HAP-1 (cell line): ENCODE results near the gene TNFRSF4.

Source experiments
- DNase-seq, 2 experiments: peaks; one replicate each; pipeline ENCODE4 v3.0.0-alpha.2; 2016 to 2020; ENCODE audit warnings: low spot score in 2 of 2
- H3K27me3 ChIP-seq: fragments of 250-450 bp; sonication (Bioruptor Pico); 2 replicates; pipeline ENCODE4 v1.5.1; 2020; ENCODE audit warnings: low read depth, mild to moderate bottlenecking, moderate library complexity
- H3K36me3 ChIP-seq: fragments of 250-450 bp; sonication (Bioruptor Pico); replicated peaks from 2 replicates; pipeline ENCODE4 v1.5.1; 2020; ENCODE audit warnings: mild to moderate bottlenecking
- H3K4me1 ChIP-seq: fragments of 250-450 bp; sonication (Bioruptor Pico); 2 replicates; pipeline ENCODE4 v1.5.1; 2020; ENCODE audit warnings: mild to moderate bottlenecking
- H3K4me3 ChIP-seq: fragments of 250-450 bp; sonication (Bioruptor Pico); 2 replicates; pipeline ENCODE4 v1.5.1; 2020; ENCODE audit warnings: mild to moderate bottlenecking, moderate library complexity
- H3K9me3 ChIP-seq: fragments of 250-450 bp; sonication (Bioruptor Pico); 2 replicates; pipeline ENCODE4 v1.5.1; 2020; ENCODE audit warnings: mild to moderate bottlenecking, moderate library complexity
- in situ Hi-C: fragments of 300-500 bp; cut with MboI; formaldehyde crosslinking; loops from 3 replicates; pipeline ENCODE4 v1.14.3; 2020; ENCODE audit warnings: low sequenced_read_pairs, inconsistent platforms, mixed read lengths

The TNFRSF4 gene

DNA sequence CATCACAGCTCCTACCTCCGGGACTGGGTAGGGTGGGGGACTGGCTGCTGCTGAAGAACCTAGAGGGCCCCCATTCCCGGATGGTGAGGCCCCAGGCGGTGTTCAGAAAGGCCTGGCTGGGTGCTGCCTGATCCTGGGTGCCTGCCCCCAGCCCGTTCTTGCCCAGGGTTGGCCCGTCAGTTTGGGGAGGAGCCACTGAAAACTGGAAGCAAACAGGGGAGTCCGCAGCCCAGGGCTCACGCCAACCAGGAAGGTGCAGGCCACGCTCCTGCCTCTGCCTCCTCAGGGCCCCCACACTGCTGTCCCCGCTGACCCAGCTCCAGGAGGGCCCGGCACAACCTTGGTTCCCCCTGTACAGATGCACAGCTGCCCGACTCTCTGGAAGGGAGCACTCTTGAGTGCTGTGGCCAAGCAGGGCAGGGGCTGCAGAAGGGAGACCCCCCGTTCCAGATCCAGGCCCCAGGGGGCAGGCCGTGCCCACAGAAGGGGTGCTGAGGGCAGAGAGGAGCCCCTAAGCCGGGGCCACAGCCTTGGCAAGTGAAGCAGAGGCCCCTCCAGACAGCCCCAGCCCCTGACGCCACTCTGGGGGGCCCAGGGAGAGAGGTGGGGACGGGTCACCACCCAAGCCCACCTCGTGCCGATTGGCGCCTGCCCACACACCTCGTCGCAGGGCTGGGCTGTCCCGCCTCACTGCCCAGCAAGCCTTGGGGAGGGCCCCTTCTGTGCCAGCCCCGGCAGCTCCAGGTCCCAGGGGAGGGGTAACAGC lies 27.1 kb upstream of the TNFRSF4 start:
- H3K4me1 ChIP-seq = no peaks in the 10 kb centered on the region
- no peaks in the 10 kb centered on the region for H3K27me3 ChIP-seq
- in situ Hi-C loops = loop anchor here (10.0 kb wide), 1 partner anchor 64 kb away; the partner anchor contains the start of genes ACAP3 and PUSL1
- DNase-seq = no peak
- H3K36me3 ChIP-seq = no peaks in the 10 kb centered on the region
- H3K4me3 ChIP-seq = no peak overlapping the region
- no peaks in the 10 kb centered on the region for H3K9me3 ChIP-seq

DNA sequence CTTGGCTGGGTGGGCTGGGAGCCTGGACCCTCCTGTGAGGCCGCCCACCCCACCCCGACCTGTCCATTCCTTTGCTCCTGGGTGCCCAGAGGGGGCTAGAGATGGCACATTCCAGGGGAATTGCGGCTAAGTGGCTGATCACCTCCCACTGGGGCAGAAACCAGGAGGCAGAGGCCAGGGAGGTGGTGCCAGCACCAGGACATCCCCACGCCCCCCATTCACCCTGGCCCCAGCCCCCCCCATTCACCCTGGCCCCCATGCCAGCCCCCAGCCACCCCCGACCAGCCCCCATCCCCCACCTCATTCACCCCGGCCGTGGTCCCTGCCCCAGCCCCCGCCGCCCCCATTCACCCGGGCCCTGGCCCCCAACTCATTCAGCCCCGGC lies 26.4 kb upstream of the TNFRSF4 start:
- Histone ChIP-seq H3K4me1 (no peaks in the 10 kb centered on the region), H3K9me3 (no peaks in the 10 kb centered on the region), H3K4me3 (no peak overlapping the region), H3K36me3 (no peaks in the 10 kb centered on the region), H3K27me3 (no peaks in the 10 kb centered on the region)
- in situ Hi-C loops = loop anchor here (10.0 kb wide), 1 partner anchor 64 kb away; the partner anchor contains the start of genes ACAP3 and PUSL1
- DNase-seq = no peak

DNA sequence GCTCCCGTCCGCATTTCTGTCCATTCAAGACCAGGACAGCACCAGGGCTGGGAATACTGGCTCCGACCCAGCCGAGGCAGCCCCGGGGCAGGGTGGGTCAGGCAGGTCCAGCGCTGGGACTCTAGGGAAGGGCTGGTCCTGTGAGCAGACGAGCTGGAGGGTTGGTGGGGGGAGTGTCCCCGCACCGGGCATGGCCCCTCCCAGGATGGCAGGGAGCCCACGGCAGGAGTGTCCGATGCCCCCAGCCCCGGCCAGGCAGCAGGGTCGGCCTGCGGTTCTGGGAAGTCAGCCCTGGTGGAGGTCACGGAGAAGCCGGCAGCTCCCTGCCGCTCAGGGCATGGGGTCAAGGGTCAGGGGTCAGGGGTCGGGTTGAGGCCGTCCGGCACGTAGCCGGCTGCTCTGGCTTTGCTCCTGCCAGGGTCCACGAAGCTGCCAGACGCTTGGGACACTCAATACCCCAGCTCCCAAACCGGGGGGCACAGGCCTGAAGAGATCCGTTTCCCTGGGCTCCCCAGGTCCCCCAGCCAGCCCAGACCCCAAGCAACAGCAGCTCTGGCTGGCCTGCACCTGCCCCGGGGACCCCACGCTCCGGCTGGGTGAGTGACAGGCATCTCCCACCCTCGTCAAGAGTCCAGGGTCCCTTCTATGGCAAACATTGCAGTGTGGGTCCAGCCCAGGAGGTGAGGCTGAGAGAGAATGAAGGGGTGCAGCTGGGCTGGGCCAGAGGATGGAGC lies 25.8 kb upstream of the TNFRSF4 start:
- Histone ChIP-seq H3K36me3 (no peaks in the 10 kb centered on the region), H3K4me3 (no peak overlapping the region), H3K27me3 (no peaks in the 10 kb centered on the region), H3K4me1 (no peaks in the 10 kb centered on the region), H3K9me3 (no peaks in the 10 kb centered on the region)
- no peak for DNase-seq
- in situ Hi-C loops = loop anchor here (10.0 kb wide), 1 partner anchor 65 kb away; the partner anchor contains the start of genes ACAP3 and PUSL1

DNA sequence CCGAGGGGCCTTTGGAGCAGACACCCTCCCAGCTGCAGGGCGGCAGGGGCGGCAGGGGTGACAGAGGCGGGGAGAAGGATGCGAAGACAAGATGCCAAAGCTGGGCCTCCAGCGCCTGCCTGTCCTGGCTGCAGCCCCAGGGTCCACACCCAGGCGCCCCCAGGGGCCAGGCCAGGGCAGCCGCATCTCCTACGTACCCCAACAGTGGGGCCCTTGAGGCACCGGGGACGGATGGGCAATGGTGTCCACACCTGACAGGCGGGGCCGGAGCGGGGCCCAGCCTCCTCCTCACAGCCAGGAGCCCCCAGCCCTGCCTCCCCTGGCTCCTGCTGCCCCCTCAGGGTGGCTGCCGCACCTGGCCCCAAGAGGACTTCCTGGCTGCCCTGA lies 25.3 kb upstream of the TNFRSF4 start:
- H3K9me3 ChIP-seq = no peaks in the 10 kb centered on the region
- no peak for DNase-seq
- H3K27me3 ChIP-seq = no peaks in the 10 kb centered on the region
- no peaks in the 10 kb centered on the region; the same call in 1 of the 2 replicates for H3K36me3 ChIP-seq
- H3K4me1 ChIP-seq = no peaks in the 10 kb centered on the region
- H3K4me3 ChIP-seq = no peak overlapping the region
- in situ Hi-C loops = no loop called here

DNA sequence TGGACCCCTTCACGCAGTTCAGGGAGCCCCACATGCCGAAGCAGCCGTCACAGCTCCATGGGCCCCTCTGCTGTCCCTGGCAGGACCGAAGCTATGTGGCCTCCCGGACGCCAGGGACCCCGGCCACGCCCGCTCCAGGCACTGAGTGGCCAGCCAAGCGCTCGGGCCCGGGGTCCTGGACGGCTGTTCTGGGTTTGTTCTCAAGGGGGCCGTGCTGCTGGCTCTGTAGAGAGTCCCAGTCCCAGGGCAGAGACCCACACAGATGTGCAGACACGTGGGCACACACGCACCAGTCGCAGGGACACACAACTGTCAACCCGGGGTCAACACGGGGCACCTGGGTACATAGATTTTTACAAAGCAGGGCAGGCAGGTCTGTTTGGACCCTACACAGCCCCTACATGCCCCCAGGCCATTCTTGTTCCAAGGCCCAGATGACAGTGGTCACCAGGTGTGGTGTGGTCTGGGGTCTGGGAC lies 24.8 kb upstream of the TNFRSF4 start:
- Histone ChIP-seq H3K36me3 (no peaks in the 10 kb centered on the region; the same call in 1 of the 2 replicates), H3K9me3 (no peaks in the 10 kb centered on the region), H3K4me3 (no peak overlapping the region), H3K27me3 (no peaks in the 10 kb centered on the region), H3K4me1 (no peaks in the 10 kb centered on the region)
- DNase-seq = no peak
- in situ Hi-C loops = no loop called here

DNA sequence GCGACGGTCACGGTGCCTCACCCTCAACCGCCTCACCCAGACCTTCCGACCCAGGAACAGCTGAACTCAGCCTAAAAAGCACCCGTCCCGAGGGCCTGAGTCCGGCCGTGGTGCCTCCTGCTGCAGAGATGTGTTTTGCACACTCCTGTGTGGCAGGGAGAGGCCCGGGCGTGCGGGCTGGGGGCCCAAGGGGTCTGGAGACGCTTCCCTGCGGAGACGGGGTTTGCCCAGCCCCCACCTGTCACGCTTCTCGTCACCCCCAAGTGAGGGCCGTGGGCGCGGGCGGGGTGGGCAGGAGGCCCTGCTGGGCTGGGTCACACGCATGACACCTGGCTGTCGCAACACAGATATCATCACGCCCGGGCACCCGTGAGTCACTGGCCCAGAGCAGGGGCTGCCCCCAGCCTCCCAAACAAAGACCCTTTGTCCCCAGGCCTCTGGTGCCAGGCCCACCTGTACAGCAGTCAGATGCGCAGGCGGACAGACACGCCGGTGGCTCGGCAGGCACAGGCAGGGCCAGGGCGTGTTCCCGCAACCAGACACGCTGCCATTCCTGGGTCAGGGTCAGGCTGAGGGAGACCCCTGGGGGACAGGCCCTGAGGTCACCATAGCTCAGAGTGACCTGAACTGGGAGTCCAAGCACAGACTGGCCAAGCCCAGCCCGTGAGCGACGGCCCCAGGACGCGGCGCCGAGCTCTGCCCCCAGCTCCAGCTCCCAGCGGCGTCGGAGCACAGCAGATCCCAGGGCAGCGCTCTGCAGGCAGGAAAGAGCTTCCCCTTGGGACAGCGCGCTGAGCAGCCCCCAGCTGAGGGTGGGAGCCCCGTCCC lies 24.1 kb upstream of the TNFRSF4 start:
- Histone ChIP-seq H3K36me3 (no peaks in the 10 kb centered on the region; the same call in 1 of the 2 replicates), H3K9me3 (no peaks in the 10 kb centered on the region), H3K4me3 (no peak overlapping the region), H3K27me3 (no peaks in the 10 kb centered on the region), H3K4me1 (no peaks in the 10 kb centered on the region)
- DNase-seq = no peak
- in situ Hi-C loops = no loop called here

DNA sequence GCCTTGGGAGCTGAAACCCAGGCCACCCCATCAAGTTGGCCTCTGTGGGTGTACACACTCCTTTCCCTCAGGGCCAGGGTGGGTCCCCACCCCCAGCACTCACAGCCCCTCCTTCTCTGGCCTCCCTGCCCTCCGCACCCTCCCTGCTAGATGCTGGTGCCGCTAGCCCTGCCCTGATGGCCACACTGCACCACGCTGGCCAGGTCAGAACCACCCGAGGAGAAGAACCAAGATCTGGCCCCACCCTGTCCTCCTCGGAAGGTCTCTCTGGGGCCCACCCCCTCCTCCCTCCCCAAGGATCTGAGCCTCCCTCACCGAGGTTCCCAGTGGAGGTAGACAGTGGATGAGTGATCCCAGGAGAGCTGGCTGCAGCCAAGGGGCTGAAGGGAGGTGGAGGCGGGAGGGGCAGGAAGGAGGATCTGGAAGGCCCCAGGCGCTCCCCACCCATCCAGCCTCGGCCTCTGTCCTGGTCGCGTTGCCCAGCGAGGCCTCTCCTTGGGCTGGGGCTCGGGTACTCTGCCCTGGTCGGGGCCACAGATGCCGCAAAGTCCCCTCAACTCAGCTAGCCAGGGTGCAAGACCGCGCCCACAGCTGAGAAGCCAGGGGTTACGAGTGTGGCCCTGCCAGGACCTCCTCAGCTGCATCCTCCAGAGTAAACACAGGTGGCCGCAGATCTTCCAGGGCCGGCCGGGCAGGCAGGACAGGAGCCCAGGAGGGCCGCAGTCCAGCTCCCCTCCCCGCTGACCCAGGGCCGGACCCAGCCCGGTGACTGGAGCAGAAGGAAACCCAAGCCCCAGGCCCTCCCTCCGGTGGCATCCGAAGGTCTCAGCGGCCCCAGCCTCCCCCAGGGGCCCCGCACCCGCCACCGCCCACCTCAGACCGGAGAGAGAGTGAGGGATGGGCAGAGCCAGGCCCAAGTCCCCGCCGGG lies 23.3 kb upstream of the TNFRSF4 start:
- in situ Hi-C loops = no loop called here
- H3K4me1 ChIP-seq = peaks cover 3% of the 10 kb centered on the region; the same call in 1 of the 2 replicates
- no peak for DNase-seq
- no peaks in the 10 kb centered on the region; the same call in 1 of the 2 replicates for H3K36me3 ChIP-seq
- H3K4me3 ChIP-seq = no peak overlapping the region
- H3K27me3 ChIP-seq = no peaks in the 10 kb centered on the region
- H3K9me3 ChIP-seq = no peaks in the 10 kb centered on the region

DNA sequence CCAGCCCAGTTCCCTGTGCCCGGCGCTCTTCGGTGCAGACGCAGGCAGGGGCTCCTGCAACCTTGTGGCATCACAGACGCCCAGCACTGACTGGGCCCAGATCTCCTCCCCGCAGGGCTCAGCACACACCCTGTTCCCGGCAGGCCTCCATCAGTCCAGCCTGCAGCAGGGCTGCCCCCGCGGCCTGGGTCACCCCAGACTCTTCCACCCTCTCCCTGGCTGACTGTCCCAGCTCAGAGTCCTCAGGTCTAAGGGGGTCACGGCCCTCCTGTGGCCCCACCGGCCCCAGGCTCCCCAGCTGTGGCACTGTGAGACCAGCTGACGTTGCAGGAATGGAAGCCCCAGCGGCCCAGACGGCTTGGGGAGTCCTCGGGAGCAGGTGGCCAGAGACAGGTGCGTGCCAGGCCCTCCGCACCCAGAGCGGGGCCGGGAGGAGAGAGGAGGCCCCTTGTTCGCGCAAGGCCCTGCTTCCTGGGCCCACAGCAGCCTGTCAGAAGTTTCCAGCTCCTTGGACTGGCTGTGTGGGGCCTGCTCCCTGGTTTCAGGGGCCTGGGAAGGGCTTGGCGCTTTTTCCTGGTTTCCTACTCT lies 22.3 kb upstream of the TNFRSF4 start:
- no peaks in the 10 kb centered on the region for H3K27me3 ChIP-seq
- in situ Hi-C loops = no loop called here
- no peaks in the 10 kb centered on the region for H3K9me3 ChIP-seq
- peaks cover 4% of the 10 kb centered on the region for H3K36me3 ChIP-seq
- no peak overlapping the region for H3K4me3 ChIP-seq
- peaks cover 3% of the 10 kb centered on the region; the same call in 1 of the 2 replicates for H3K4me1 ChIP-seq
- no peak for DNase-seq

DNA sequence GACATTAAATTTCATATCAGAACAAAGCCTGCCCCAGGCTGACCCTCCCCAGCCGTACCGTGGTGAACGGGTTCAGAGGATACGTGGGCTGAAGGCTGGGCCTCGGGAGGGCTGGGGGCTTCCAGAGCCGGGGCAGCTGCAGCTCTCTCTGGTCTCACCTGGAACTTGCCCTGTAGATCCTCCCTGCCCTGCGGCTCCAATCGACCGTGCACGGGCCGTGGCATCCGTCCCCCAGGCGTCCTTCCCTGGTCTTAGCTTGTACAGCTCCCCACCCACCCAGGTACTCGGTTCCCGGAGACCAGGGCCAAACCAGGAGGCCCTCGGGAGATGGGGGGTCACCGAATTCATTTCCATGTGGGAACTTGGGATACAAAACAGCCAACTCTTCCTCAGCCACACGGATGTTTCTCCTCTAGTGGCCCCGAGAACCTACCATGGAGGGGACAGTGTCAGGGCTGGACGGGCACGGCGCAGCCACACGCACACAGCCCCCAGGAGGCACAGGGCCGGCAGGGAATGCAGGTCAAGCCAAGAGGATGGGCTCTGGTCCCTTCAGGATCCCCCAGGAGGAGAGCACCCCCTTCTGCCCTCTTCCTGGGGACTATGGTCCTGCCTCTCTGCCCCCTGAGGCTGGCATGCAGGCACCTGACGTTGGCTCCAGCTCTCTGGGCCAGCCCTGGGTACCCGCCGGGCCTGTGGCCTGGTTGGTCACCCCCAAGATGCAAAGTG lies 21.2 kb upstream of the TNFRSF4 start:
- Histone ChIP-seq H3K27me3 (no peaks in the 10 kb centered on the region), H3K36me3 (peaks cover 4% of the 10 kb centered on the region), H3K9me3 (no peaks in the 10 kb centered on the region), H3K4me3 (no peak overlapping the region), H3K4me1 (peaks cover 3% of the 10 kb centered on the region; the same call in 1 of the 2 replicates)
- in situ Hi-C loops = no loop called here
- no peak for DNase-seq

DNA sequence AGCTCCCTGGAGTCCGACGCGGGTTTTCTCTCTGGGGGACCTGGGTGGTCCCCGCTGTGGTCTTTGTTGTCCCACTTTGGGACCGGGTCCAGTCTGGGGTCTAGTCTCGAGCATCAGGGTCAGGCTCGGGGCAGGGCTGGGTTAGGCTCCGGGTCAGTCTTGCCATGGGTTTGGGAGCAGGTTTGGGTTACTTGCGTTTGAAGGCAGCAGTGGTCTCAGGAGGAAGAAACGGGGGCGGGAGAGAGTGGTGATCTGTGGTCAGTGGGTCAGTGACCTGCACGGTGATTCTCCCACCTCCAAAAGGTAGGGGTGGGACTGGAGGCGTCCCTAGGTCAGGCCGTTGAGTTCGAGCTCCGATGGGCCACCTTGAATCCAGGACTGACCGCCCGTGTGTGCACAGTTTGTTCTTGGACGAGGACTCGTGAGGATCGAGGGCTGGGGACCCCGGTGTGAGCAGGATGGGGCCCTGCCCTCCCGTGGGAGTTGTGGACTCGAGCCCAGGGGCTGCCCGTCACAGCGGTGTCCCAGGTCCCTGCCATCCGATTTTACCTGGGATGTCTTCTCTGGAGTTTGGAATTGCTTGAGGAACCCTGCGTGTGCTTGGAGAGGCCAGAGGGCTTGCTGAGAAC lies 20.3 kb upstream of the TNFRSF4 start:
- peaks cover 3% of the 10 kb centered on the region; the same call in 1 of the 2 replicates for H3K4me1 ChIP-seq
- DNase-seq = no peak
- no peaks in the 10 kb centered on the region for H3K9me3 ChIP-seq
- H3K36me3 ChIP-seq = peaks cover 4% of the 10 kb centered on the region
- H3K4me3 ChIP-seq = no peak overlapping the region
- H3K27me3 ChIP-seq = no peaks in the 10 kb centered on the region
- in situ Hi-C loops = no loop called here

DNA sequence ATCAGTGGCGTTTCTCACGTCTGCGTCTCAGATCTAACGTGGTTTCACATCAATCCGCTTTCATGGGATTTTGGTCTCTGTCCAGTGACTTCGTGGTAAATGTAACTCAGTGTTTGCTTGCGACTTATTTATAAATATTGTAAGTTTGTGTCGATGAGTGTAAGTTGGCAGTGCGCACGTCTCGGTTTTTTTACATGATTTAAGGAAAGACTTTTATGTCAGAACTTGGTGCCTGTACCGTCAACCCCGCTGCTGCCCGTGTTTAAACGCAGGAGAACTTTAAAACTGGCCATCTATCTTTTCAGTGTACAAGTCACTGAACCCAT lies 19.6 kb upstream of the TNFRSF4 start:
- Histone ChIP-seq H3K27me3 (no peaks in the 10 kb centered on the region), H3K36me3 (peaks cover 12% of the 10 kb centered on the region), H3K4me1 (peaks cover 3% of the 10 kb centered on the region; the same call in 1 of the 2 replicates), H3K9me3 (no peaks in the 10 kb centered on the region), H3K4me3 (no peak overlapping the region)
- in situ Hi-C loops = no loop called here
- DNase-seq = no peak
